Caco-2 (cell line): ENCODE measurements around the gene MESD. TPM values are rescaled to one million over a fixed set of nuclear protein-coding genes. Genes with fewer than 3 reads are reported as not detected.

ENCODE experiments used
- BruUV-seq: library from RNA; stranded (reverse); fragments of 400-500 nt; replicated peaks from 2 replicates; lab custom pipeline; 2021; lab: Mats Ljungman, UMichigan
- CTCF ChIA-PET: fragments of 300-600 bp; sonication (Branson Sonifier 250); formaldehyde crosslinking; loops from one replicate; lab custom pipeline; 2022; ENCODE audit warnings: antibody characterized with exemption; lab: Charles Lee
- POLR2A ChIA-PET: fragments of 300-600 bp; sonication (Branson Sonifier 250); formaldehyde crosslinking; loops from one replicate; lab custom pipeline; 2022; ENCODE audit warnings: antibody characterized with exemption; lab: Charles Lee
- DNase-seq, 2 experiments: peaks; one replicate each; pipeline versions ENCODE4 v3.0.0 to v3.0.0-alpha.2; 2020 to 2022
- H3K27me3 ChIP-seq: replicated peaks from 2 replicates; pipeline ENCODE4 v1.6.0; 2011; ENCODE audit warnings: low read length; ENCODE audit not compliant: control insufficient read depth, insufficient read depth
- H3K36me3 ChIP-seq: 2 replicates; pipeline ENCODE4 v1.5.1; 2011; ENCODE audit warnings: low read length; ENCODE audit not compliant: control insufficient read depth, insufficient read depth
- H3K4me1 ChIP-seq: fragments of 250-450 bp; sonication (Bioruptor Pico); 2 replicates; pipeline ENCODE4 v1.5.1; 2020; ENCODE audit warnings: mild to moderate bottlenecking
- H3K4me3 ChIP-seq: 2 replicates; pipeline ENCODE4 v1.5.1; 2011; ENCODE audit warnings: low read depth, mild to moderate bottlenecking, control low read depth, low read length
- H3K9me3 ChIP-seq: fragments of 250-450 bp; sonication (Bioruptor Pico); 2 replicates; pipeline ENCODE4 v1.5.1; 2020; ENCODE audit warnings: mild to moderate bottlenecking, moderate library complexity
- H3K27ac Mint-ChIP-seq: one replicate; pipeline ENCODE4 v1.8.0; 2022; ENCODE audit warnings: mixed read lengths; ENCODE audit not compliant: unreplicated experiment
- H3K27me3 Mint-ChIP-seq: one replicate; pipeline ENCODE4 v1.8.0; 2022; ENCODE audit warnings: mixed read lengths; ENCODE audit not compliant: insufficient read depth, unreplicated experiment
- H3K36me3 Mint-ChIP-seq: one replicate; pipeline ENCODE4 v1.8.0; 2022; ENCODE audit warnings: mild to moderate bottlenecking, mixed read lengths; ENCODE audit not compliant: insufficient read depth, unreplicated experiment
- H3K4me1 Mint-ChIP-seq: one replicate; pipeline ENCODE4 v1.8.0; 2022; ENCODE audit warnings: low read depth, mixed read lengths; ENCODE audit not compliant: unreplicated experiment
- H3K4me3 Mint-ChIP-seq: one replicate; pipeline ENCODE4 v1.8.0; 2022; ENCODE audit warnings: mild to moderate bottlenecking, moderate library complexity, mixed read lengths; ENCODE audit not compliant: unreplicated experiment
- H3K9me3 Mint-ChIP-seq: one replicate; pipeline ENCODE4 v1.8.0; 2022; ENCODE audit warnings: mixed read lengths; ENCODE audit not compliant: unreplicated experiment
- CTCF ChIP-seq, 2 experiments: fragments of 200-600 bp in 1 of 2; IDR thresholded peaks; 1 replicate in 1 of 2; 2 replicates in 1 of 2; pipeline versions ENCODE4 v1.5.1 to v1.8.0; 2011 to 2022; ENCODE audit warnings: antibody characterized with exemption in 1 of 2, control low read depth in 1 of 2, inconsistent platforms in 1 of 2, low read depth in 1 of 2, low read length in 1 of 2, mild to moderate bottlenecking in 1 of 2, moderate library complexity in 1 of 2; ENCODE audit not compliant: insufficient read depth in 1 of 2, severe bottlenecking in 1 of 2, unreplicated experiment in 1 of 2
- intact Hi-C: fragments of 100-400 bp; cut with micrococcal nuclease; formaldehyde crosslinking; loops from one replicate; pipeline ENCODE4 v1.10.0; 2022; ENCODE audit not compliant: unreplicated experiment
- total RNA-seq: library from RNA; stranded (reverse); gene quantifications from 2 replicates; pipeline ENCODE4 v1.2.3, GENCODE V29; 2022

MESD gene
- total RNA-seq, 1 experiment from 2014 or later, result 30.3 TPM

GRCh38 chr15:80929689-80930088, 59.9 kb downstream of the MESD start:
- Mint-ChIP-seq H3K36me3 (no peaks in the 10 kb centered on the region), H3K4me1 (peaks cover under 1% of the 10 kb centered on the region), H3K27me3 (no peaks in the 10 kb centered on the region), H3K4me3 (no peak overlapping the region), H3K27ac (no peak overlapping the region), H3K9me3 (no peaks in the 10 kb centered on the region)
- no peak for DNase-seq
- no peak for TF ChIP-seq CTCF (IDR thresholded peaks at IDR 0.05; ENCODE audit: insufficient read depth in 1 of 2, low read depth in 1 of 2, low read length in 1 of 2, severe bottlenecking in 1 of 2, unreplicated experiment in 1 of 2)
- BruUV-seq, result no TSS peak
- H3K4me3 ChIP-seq, result no peak overlapping the region
- ChIA-PET CTCF (no interaction called here), POLR2A (no interaction called here)
- no peaks in the 10 kb centered on the region for H3K27me3 ChIP-seq
- no peaks in the 10 kb centered on the region for H3K9me3 ChIP-seq
- intact Hi-C loops, result no loop called here
- no peaks in the 10 kb centered on the region for H3K36me3 ChIP-seq
- H3K4me1 ChIP-seq, result 0 out of 2 replicates have a peak, but pooled peaks cover 3% of the 10 kb centered on the region

- H3K9me3 Mint-ChIP-seq, result no peaks in the 10 kb centered on the region
- Histone ChIP-seq H3K27me3 (no peaks in the 10 kb centered on the region), H3K4me1 (no peaks in the 10 kb centered on the region), H3K4me3 (no peak overlapping the region), H3K9me3 (no peaks in the 10 kb centered on the region), H3K36me3 (no peaks in the 10 kb centered on the region)
- no peak overlapping the region for H3K4me3 Mint-ChIP-seq
- TF ChIP-seq CTCF (IDR thresholded peaks at IDR 0.05; ENCODE audit: insufficient read depth in 1 of 2, low read depth in 1 of 2, low read length in 1 of 2, severe bottlenecking in 1 of 2, unreplicated experiment in 1 of 2), result no peak
- DNase-seq, result no peak
- POLR2A ChIA-PET, result no interaction called here
- CTCF ChIA-PET, result no interaction called here
- H3K4me1 Mint-ChIP-seq, result no peaks in the 10 kb centered on the region
- no peaks in the 10 kb centered on the region for H3K27me3 Mint-ChIP-seq
- intact Hi-C loops, result no loop called here
- H3K36me3 Mint-ChIP-seq, result no peaks in the 10 kb centered on the region
- BruUV-seq, result no TSS peak
- no peak overlapping the region for H3K27ac Mint-ChIP-seq
These were observed 60.4 kb downstream of the MESD start for GRCh38 chr15:80929225-80929624.

- H3K4me1 Mint-ChIP-seq, result no peaks in the 10 kb centered on the region
- H3K36me3 ChIP-seq, result no peaks in the 10 kb centered on the region
- BruUV-seq, result no TSS peak
- H3K9me3 Mint-ChIP-seq, result no peaks in the 10 kb centered on the region
- POLR2A ChIA-PET, result no interaction called here
- H3K4me3 ChIP-seq, result no peak overlapping the region
- CTCF ChIA-PET, result no interaction called here
- no peak overlapping the region for H3K4me3 Mint-ChIP-seq
- TF ChIP-seq CTCF (IDR thresholded peaks at IDR 0.05; ENCODE audit: insufficient read depth in 1 of 2, low read depth in 1 of 2, low read length in 1 of 2, severe bottlenecking in 1 of 2, unreplicated experiment in 1 of 2), result no peak
- no peaks in the 10 kb centered on the region for H3K4me1 ChIP-seq
- no peaks in the 10 kb centered on the region for H3K27me3 Mint-ChIP-seq
- no peaks in the 10 kb centered on the region for H3K27me3 ChIP-seq
- no peaks in the 10 kb centered on the region for H3K9me3 ChIP-seq
- intact Hi-C loops, result no loop called here
- H3K27ac Mint-ChIP-seq, result no peak overlapping the region
- no peaks in the 10 kb centered on the region for H3K36me3 Mint-ChIP-seq
- DNase-seq, result no peak
These were observed 63.5 kb downstream of the MESD start for GRCh38 chr15:80926126-80926525.
